GM20000 (cell line): ENCODE data around the gene FANCE.
"Not testable (repeated sequence)": the region's sequence is repeated elsewhere in the genome, so short reads cannot be mapped to it uniquely, and the experiment has no call there.

Source experiments
- DNase-seq: peaks from one replicate; pipeline ENCODE4 v3.0.0; 2012; ENCODE audit warnings: low spot score
- CTCF ChIP-seq: IDR thresholded peaks from 2 replicates; pipeline ENCODE4 v1.5.1; 2012; ENCODE audit warnings: mild to moderate bottlenecking, control low read depth; ENCODE audit errors: extremely low read depth, missing control alignments

Gene FANCE

GRCh38 chr6:35435074-35435837, 16.9 kb upstream of the FANCE start:
- no peak for TF ChIP-seq CTCF
- DNase-seq, result no peak

GRCh38 chr6:35436071-35436857, 15.9 kb upstream of the FANCE start:
- no peak for DNase-seq
- TF ChIP-seq CTCF, result no peak

GRCh38 chr6:35438378-35439065, 13.6 kb upstream of the FANCE start:
- DNase-seq, result not testable (repeated sequence)

GRCh38 chr6:35439308-35439707, 12.8 kb upstream of the FANCE start:
- DNase-seq, result no peak
- no peak for TF ChIP-seq CTCF

- no peak for TF ChIP-seq CTCF
- no peak for DNase-seq
Observed at GRCh38 chr6:35441205-35441604, 10.9 kb upstream of the FANCE start.

GRCh38 chr6:35441642-35442041, 10.5 kb upstream of the FANCE start:
- no peak for DNase-seq
- TF ChIP-seq CTCF, result no peak

- TF ChIP-seq CTCF, result no peak
- DNase-seq, result no peak
Observed at GRCh38 chr6:35442693-35443092, 9.4 kb upstream of the FANCE start.
